Esophagus muscularis mucosa (tissue), 4 donors: ENCODE data around the gene NPHP4. TPM values are rescaled to one million over a fixed set of nuclear protein-coding genes. Genes with fewer than 3 reads are reported as not detected.

Source experiments
- DNase-seq: peaks from one replicate; pipeline ENCODE4 v3.0.0-alpha.2; 2017; ENCODE audit errors: extremely low spot score
- H3K27ac ChIP-seq, 4 donors: fragments of 200-600 bp; sonication (generic); replicated peaks in 1 of 4; 1 replicate in 3 of 4; 2 replicates in 1 of 4; pipeline ENCODE4 v1.5.1; 2016 to 2019; ENCODE audit warnings: mild to moderate bottlenecking in 1 of 4
- H3K27me3 ChIP-seq, 4 donors: fragments of 200-600 bp; sonication (generic); one replicate each; pipeline versions ENCODE4 v1.5.1 to v1.6.0; 2016 to 2019
- H3K36me3 ChIP-seq, 4 donors: fragments of 200-600 bp; sonication (generic); one replicate each; pipeline ENCODE4 v1.5.1; 2016 to 2019
- H3K4me1 ChIP-seq, 4 donors: fragments of 200-600 bp; sonication (generic); one replicate each; pipeline ENCODE4 v1.5.1; 2016 to 2019
- H3K4me3 ChIP-seq, 4 donors: fragments of 200-600 bp; sonication (generic); 1 replicate in 2 of 4; 2 replicates in 2 of 4; pipeline ENCODE4 v1.5.1; 2016 to 2019; ENCODE audit warnings: mild to moderate bottlenecking in 4 of 4, moderate library complexity in 1 of 4
- H3K9me3 ChIP-seq, 4 donors: fragments of 200-600 bp; sonication (generic); 1 replicate in 3 of 4; 2 replicates in 1 of 4; pipeline ENCODE4 v1.5.1; 2016 to 2019
- CTCF ChIP-seq, 3 experiments: fragments of 200-600 bp in 2 of 3; fragments of 450-650 bp in 1 of 3; sonication (generic) in 2 of 3; IDR thresholded peaks; one replicate each; pipeline ENCODE4 v1.5.1; 2017 to 2019; ENCODE audit warnings: antibody characterized with exemption in 3 of 3, mild to moderate bottlenecking in 2 of 3, moderate library complexity in 1 of 3
- EP300 ChIP-seq: sonication (generic); formaldehyde crosslinking; IDR thresholded peaks from one replicate; pipeline ENCODE4 v1.6.1; 2017; ENCODE audit warnings: antibody characterized with exemption
- POLR2A ChIP-seq: fragments of 450-650 bp; IDR thresholded peaks from one replicate; pipeline ENCODE4 v1.6.1; 2017; ENCODE audit warnings: antibody characterized with exemption, moderate library complexity, mild to moderate bottlenecking, low read depth
- POLR2AphosphoS5 ChIP-seq, 2 donors: sonication (generic); formaldehyde crosslinking; IDR thresholded peaks; one replicate each; pipeline ENCODE4 v1.6.1; 2017; ENCODE audit warnings: antibody characterized with exemption in 2 of 2
- WGBS: methylation state at CpG from one replicate; pipeline ENCODE4 v1.1.5; 2018; 5-methylcytosine and 5-hydroxymethylcytosine counted together
- intact Hi-C: fragments of 100-400 bp; cut with DNase I; formaldehyde crosslinking; loops from one replicate; pipeline ENCODE4 v1.15.1; 2023
- total RNA-seq, 4 donors: library from RNA; depleted of rRNA; stranded (reverse); fragments of >200 nt; gene quantifications; one replicate each; pipeline versions ENCODE4 v1.1.0 to v1.2.1, GENCODE V29; 2016

Gene NPHP4
- total RNA-seq, 4 donors from 2014 or later = 6.5 to 9.1 (median 8.0) TPM

- no peaks in the 10 kb centered on the region for H3K4me1 ChIP-seq
- no peaks in the 10 kb centered on the region for H3K27me3 ChIP-seq
- no peak overlapping the region for H3K4me3 ChIP-seq
- TF ChIP-seq EP300 (no peak), CTCF (IDR thresholded peaks at IDR 0.05) (no peak), POLR2AphosphoS5 (IDR thresholded peaks at IDR 0.05) (no peak), POLR2A (no peak)
- intact Hi-C loops = loop anchor here (10.0 kb wide), 1 partner anchor 1963 kb away; no protein-coding TSS in a partner anchor
- no peak overlapping the region for H3K27ac ChIP-seq
- no peak for DNase-seq
- WGBS = 98% methylated on average over 15 of the region's 15 CpGs
- peaks cover 0 to 65% (median 33%) of the 10 kb centered on the region in 4 donors for H3K36me3 ChIP-seq
- no peaks in the 10 kb centered on the region for H3K9me3 ChIP-seq
These were observed 104.3 kb downstream of the NPHP4 start for GRCh38 chr1:5887971-5888361.

- Histone ChIP-seq H3K36me3 (peaks cover 0 to 68% (median 37%) of the 10 kb centered on the region in 4 donors), H3K4me1 (no peaks in the 10 kb centered on the region), H3K27ac (no peak overlapping the region), H3K27me3 (no peaks in the 10 kb centered on the region), H3K4me3 (no peak overlapping the region), H3K9me3 (no peaks in the 10 kb centered on the region)
- WGBS = 93% methylated on average over 23 of the region's 23 CpGs
- TF ChIP-seq POLR2A = no peak
- TF ChIP-seq EP300 = no peak
- TF ChIP-seq CTCF (IDR thresholded peaks at IDR 0.05) = no peak
- TF ChIP-seq POLR2AphosphoS5 (IDR thresholded peaks at IDR 0.05) = no peak
- intact Hi-C loops = loop anchor here (10.0 kb wide), 1 partner anchor 1963 kb away; no protein-coding TSS in a partner anchor
- DNase-seq = no peak
These were observed 104.8 kb downstream of the NPHP4 start for GRCh38 chr1:5887349-5887970.

GRCh38 chr1:5886541-5887348, 105.5 kb downstream of the NPHP4 start:
- intact Hi-C loops = loop anchor here (10.0 kb wide), 1 partner anchor 1962 kb away; no protein-coding TSS in a partner anchor
- WGBS = 95% methylated on average over 18 of the region's 25 CpGs
- Histone ChIP-seq H3K9me3 (no peaks in the 10 kb centered on the region), H3K4me3 (no peak overlapping the region), H3K27me3 (no peaks in the 10 kb centered on the region), H3K36me3 (peaks cover 0 to 69% (median 37%) of the 10 kb centered on the region in 4 donors), H3K4me1 (no peaks in the 10 kb centered on the region), H3K27ac (no peak overlapping the region)
- no peak for DNase-seq
- TF ChIP-seq EP300 (no peak), POLR2A (no peak), POLR2AphosphoS5 (IDR thresholded peaks at IDR 0.05) (no peak), CTCF (IDR thresholded peaks at IDR 0.05) (no peak)

- DNase-seq = no peak
- TF ChIP-seq EP300 (no peak), POLR2AphosphoS5 (IDR thresholded peaks at IDR 0.05) (no peak), CTCF (IDR thresholded peaks at IDR 0.05) (no peak), POLR2A (no peak)
- H3K36me3 ChIP-seq = peaks cover 0 to 75% (median 41%) of the 10 kb centered on the region in 4 donors
- no peak overlapping the region for H3K4me3 ChIP-seq
- no peak overlapping the region for H3K27ac ChIP-seq
- H3K27me3 ChIP-seq = no peaks in the 10 kb centered on the region
- WGBS = 92% methylated on average over 10 of the region's 10 CpGs
- peaks cover 0 to under 1% (median 0%) of the 10 kb centered on the region in 4 donors for H3K9me3 ChIP-seq
- intact Hi-C loops = loop anchor here (10.0 kb wide), 1 partner anchor 1961 kb away; no protein-coding TSS in a partner anchor
- no peaks in the 10 kb centered on the region for H3K4me1 ChIP-seq
These were observed 106.1 kb downstream of the NPHP4 start for GRCh38 chr1:5886140-5886483.
